Suppressor macrophage treated with lipopolysaccharide for 4 hours (primary cell): ENCODE data around the gene CAMK2A.

Experiments
- DNase-seq: peaks from one replicate; pipeline ENCODE4 v3.0.0-alpha.2; 2020

Gene CAMK2A

DNA sequence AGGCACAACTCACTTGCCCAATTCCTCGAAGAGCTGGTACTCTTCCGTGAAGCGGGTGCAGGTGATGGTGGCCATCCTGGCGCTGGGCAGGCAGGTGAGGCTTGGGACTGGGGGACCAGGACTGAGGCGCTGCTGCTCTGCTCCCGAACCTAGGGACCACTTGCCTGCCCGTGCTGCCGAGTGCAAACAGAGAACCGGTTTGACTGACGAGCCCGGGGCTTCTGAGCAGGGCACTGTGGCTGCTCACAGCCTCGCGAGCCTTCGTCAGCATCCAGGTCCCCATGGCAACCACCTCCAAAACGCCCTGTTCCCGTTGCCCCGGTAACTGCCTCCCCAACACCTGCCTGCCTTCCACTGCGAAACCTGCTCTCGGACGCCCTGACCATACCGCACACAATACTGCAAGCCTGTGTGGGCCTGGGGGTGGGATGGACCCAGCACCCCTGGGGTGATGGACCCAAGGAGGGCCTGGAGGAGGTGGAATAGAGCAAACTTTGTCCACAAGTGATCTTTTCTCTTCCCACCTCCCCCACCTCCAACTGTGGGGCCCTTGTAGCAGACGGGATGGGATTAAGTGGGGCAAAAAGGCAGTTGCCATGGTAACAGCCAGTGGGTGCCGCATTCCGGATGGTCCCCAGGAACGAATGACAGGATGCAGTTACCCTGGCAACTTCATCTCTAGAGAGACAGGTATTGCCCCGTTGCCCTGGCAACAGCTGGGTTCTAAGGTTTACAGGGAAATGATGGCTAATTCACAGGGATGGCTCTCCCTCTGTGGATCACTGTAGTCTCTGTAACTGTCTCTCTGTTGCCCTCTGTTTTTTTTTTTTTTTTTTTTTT lies at the start of gene CAMK2A:
CAMK2A (minus strand) TSS at position 223 of the 840 bp plus-strand sequence; CDS start at position 75, 148 bp downstream.
- no peak for DNase-seq

DNA sequence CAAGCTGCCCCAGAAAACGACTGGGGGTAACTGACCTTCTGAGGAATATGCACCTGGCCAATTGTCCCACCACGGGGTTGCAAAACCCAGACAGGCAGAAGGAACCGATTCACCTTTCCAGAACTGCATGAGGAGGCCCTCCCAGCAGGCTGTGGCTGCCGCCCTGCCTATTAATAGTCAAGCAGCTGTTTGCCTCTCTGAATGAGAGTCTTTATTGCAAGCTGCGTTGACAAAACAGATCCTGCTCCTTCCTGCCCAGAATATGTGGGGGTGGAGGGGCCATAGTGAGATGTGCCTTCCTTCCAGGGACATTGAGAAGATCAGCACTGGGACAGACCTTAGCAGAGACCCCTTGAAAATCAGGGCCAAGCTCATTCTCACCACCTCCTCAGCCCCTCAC lies 49.6 kb upstream of the CAMK2A start:
- DNase-seq: no peak

DNA sequence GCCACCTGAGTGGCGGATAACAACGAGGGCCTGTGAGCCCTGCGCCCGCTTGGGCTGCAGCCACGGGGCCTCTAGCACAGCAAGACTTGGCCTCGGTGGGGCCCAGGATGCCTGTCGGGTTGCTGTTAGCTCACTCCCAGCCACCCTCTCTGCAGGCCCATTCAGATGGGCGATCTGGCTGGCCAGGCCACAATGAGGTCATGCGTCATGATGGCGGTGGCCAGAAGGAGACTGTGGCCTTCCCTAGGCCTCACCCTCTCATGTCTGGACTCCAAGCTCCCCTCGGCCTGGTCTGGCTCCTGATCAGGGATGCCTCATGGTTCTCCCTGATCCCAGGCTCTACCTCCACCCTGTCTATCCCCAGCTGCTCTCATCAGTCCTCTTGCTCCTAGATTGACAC lies 49.0 kb upstream of the CAMK2A start:
- no peak for DNase-seq

DNA sequence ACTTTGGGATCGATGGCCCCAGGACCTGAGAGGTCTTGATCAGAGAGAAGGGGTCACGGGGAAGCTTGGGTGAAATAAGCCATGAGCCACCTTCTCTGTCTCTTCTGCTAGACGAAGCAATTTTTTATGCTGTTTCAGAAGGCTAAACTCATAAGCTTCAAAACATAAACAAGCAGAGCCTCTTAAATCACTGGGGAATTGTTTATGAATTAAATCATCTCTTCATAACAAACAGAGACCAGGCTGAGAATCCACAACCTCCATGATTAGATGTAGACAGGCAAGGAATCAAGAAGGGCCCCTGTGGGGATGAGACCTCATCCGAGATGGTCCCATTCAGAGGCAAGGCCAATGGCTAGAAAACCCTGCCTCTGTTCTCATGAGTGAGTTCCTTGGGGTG lies 46.2 kb upstream of the CAMK2A start:
- DNase-seq: no peak

DNA sequence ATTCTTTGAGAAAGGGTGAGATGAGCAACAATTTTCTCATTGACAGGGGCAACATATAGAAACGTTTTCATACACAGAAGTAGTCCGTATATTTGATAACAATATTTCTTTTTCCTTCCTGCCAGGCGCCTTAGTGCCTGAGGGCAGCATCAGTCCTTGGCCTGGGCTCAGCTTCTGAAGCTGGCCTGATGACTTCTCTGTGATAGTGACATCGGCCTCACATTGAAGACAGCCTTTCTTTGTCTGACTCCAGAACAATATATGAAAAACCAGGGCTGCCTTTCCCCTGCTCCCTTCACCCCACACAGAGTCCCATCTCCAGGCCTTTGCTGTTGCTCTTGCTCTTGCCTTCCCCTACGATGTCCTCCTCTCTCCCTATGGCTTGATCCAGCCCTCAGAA lies 43.8 kb upstream of the CAMK2A start:
- no peak for DNase-seq

DNA sequence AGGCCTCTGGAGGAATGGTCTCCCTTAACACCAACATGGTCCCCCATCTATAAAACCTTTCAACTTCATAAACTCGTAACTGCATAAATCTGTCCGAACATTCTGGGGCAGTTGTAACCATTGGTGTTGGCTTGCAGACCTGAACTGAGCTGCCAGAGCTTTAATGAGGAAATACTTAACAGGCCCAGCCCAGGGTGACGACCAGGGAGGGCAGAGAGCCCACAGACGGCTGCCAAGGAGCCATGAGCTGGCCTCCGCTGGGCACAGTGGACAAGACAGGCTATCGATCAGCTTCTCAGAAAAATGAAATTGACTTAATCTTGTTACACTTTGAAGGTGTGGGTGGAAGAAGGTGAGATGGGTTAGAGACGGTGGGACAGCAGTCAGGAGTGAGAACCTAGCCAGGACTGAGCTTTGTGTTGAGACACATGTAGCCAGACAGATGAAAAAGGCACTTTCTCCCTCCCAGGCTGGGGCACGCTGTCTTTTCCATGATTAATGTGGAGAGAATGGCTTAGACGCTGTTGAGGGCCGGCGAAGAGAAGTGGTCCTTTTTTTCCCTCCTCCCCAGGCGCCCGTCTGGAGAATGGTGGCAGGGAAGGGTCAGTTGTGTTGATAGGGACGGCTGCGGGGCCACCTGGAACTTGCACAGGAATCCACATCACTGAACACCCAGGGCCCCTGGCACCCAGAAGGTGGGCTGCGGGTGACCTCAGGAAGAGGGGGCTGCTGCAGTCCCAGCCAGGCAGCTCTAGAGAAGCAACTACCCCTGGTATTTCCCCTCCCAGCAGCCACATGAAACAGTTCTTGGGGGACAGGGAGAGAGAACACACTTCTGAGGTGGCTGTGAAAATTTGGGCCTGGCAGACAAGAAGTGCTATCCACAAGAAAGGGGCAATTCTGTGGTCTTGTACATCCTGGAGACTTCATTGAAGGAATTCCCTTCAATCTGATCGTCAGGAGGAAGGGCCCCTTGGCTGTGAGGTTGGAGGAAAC lies 40.6 kb upstream of the CAMK2A start:
- no peak for DNase-seq

DNA sequence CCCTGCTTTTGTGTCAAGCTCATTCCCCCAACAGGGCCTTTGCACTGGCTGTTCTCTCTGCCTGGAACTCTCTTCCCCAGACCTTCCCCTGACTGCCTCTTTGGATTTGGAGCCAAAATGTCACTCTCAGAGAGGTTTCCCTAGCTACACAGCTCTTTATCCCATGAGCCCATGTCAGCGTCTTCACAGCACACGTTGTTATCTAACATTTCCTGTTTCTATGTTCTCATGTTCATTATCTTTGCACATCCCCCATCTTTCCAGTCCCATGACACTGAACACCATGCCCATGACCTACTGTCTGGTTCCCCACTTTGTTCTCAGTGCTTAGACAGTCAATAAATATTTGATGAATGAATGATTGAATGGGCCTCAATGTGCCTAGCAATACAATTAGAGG lies 39.5 kb upstream of the CAMK2A start:
- DNase-seq: no peak

DNA sequence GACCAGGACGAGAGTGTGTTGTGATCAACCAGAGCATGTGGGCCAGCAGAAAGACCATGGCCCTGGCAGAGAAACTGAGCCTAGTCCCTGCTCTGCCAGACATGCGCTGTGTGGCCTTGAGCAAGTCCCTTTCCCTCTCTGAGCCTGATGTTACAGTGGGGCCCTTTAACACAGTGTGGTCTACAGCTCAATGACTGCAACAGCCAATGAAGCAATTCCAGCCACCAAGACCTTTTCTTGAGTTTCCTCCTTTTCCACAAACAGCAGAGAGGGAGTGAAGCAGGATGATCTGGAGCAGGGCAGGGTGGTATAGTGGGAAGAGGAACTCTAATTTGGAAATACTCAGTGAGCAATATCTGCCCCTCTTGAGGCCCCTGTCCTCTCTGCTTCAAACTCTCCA lies 38.9 kb upstream of the CAMK2A start:
- DNase-seq: no peak

DNA sequence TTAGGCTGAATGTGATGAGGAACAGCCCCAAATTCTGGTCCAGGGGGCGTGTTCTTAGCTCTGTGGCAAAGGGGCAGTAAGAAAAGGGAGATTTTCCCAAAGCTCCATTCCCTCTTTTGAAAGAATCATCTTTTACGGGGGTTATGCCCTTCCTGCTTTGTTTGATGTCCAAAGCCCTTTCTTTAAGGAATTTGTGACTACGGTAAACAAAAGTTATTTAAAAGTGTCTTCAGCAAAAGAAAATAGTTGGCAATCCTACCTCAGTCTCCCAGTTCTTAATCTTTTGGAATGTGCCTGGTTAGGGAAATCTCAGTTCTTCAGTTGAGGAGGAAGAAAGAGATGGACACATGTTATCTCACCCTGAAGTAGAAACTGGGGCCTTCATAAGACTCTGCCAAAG lies 37.6 kb upstream of the CAMK2A start:
- DNase-seq: no peak

DNA sequence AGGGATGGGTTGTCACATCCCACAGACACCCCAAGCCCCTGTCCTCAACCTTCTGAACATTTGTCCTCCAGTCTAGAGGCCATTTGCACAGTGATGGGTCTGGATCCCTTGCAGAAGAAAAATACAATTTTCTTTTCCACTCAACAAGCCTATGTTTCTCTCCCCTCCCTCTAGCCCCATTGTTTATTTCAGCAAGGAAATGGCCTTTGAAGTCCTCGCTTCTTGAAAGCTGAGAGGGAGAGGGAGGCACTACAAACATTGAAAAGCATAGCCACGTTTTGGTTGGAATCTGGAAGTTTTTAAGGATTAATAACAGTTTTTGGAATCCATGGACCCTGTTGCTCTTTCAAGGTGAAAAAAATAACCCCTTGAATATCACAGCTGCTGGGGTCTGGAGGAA lies 37.1 kb upstream of the CAMK2A start:
- DNase-seq: no peak

DNA sequence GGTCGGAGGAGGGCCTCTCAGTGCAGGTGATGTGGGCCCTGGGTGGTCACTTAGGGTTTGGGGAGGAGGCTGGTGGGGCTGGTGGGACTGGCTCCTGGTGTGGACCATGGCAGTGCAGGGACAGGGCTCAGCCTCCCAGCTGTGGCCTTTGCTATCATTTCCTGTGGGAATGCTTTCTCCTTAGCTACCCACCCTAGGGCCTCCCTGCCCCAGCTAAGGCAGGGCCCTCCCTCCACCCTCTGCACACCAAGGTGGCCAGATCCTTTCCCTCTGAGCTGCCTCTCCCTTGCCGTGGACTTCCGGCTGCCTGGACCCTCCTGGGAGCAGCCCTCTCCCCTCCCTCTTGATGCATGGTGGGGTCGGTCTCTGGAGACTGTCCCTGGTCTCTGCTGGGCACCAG lies 35.9 kb upstream of the CAMK2A start:
- DNase-seq: no peak

DNA sequence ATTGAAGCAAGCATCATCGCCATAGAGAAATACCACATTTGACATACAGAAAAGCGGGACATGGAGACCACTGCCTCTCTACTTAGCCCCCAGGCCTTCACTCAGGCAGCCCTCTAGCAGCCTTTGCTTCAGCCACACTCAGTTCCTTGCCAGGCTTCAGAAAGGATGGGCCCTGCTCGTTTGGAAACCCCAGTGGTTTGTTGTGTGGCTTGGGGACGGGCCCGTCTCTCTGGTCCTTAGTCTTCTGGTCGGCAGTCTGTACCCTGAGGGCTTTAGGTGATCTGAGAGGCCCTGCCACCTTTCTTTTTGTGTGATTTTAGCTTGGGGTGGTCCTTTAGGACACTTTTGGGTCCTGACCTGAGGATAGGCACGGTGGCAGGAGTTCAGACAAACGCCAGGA lies 34.2 kb upstream of the CAMK2A start:
- no peak for DNase-seq

DNA sequence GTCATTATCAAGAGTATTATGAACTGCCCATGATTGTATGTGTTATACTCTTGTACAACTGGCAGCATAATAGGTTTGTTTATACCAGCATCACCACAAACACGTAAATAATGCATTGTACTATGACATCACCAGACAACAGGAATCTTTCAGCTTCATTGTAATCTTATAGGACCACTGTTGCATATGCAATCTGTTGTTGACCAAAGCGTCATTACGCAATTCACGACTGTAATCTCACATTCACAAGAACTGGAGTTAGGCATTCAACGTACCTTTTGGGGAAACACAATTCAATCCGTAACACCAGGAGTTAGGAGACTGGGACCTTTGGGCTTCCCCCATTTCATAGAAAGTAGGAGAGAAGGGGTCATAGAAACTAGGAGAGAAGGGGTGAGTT lies 33.5 kb upstream of the CAMK2A start:
- no peak for DNase-seq

DNA sequence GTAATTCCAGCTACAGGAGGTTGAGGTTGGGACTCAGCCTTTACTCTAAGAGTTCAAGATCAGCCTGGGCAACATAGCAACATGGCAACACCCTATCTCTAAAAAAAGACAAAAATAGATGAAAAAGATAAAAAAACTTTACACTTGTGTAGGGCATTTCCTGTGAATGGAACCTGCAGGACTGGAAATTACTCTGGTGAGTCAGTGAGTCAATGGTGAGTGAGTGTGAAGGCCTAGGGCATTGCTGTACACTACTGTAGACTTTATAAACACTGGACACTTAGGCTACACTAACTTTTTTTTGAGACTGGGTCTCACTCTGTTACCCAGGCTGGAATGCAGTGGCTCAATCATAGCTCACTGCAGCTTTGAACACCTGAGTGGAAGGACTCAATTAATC lies 32.6 kb upstream of the CAMK2A start:
- no peak for DNase-seq

DNA sequence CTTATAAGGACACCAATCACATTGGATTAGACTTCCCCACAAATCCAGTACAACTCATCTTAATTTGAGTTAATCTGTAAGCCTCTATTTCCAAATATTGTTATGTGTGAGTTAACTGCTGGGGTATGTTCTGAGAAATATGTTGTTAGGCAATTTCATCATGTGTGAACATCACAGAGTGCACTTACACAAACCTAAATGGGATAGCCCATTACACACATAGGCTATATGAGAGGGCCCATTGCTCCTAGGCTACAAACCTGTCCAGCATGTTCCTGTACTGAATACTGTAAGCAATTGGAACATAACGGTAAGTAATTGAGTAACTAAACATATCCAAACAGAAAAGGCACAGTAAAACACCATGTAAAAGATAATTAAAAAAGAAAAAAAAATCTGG lies 32.2 kb upstream of the CAMK2A start:
- no peak for DNase-seq

DNA sequence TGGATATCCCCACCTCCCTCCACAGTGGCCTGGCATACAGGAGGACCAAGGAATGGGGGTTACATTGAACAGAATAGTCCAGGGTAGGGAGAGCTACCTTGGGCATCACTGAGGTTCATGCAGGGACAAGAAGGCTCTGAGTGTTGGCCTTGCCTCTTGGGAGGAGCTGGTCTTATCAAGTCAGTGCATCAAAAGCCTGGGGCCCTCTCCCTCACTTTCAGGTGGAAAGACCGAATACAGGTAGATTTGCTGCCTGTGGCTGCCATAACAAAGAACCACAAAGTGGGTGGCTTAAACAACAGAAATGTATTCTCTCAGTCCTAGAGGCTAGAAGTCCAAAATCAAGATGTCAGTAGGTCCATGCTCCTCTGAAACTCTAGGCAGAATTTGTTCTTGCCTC lies 31.6 kb upstream of the CAMK2A start:
- no peak for DNase-seq

DNA sequence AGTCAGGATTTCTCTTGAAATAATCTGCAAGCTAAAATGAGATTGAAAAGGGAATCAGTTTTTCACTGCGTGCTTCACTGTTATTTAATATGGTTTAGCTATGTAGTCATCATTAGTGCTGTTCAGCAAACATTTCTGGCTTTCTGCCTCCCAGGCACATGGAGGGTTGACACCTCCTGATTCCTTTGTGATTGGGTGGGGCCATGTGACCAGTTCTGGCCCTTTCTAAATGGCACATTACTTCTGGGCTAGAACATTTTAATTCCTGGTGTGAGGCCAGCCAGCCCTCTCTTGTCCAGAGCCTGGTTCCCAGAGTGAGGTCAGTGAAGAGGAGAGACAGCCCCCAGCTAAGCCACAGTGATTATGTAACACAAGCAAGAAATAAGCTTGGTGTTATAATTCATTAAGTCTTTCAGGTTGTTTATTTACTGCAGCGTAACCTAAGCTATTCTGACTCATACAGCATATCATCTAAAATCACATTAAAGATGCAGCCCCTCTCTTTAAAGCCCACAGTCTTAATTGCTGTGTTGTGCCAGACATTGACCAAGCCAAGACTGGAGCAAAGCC lies 30.6 kb upstream of the CAMK2A start:
- no peak for DNase-seq

DNA sequence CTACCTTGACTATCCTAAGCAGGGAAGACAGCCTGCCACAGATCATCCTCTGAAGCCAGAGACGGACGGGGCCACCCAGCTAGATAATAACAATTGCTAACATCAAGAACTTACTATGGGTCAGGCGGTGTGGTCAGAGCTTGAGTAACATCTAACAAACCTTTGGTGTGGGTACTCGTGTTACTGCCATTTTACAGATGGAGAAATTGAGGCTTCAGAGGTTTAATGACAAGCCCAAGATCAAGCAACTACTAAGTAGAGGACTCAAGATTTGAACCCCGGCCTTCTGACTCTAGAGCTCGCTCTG lies 29.9 kb upstream of the CAMK2A start:
- no peak for DNase-seq

DNA sequence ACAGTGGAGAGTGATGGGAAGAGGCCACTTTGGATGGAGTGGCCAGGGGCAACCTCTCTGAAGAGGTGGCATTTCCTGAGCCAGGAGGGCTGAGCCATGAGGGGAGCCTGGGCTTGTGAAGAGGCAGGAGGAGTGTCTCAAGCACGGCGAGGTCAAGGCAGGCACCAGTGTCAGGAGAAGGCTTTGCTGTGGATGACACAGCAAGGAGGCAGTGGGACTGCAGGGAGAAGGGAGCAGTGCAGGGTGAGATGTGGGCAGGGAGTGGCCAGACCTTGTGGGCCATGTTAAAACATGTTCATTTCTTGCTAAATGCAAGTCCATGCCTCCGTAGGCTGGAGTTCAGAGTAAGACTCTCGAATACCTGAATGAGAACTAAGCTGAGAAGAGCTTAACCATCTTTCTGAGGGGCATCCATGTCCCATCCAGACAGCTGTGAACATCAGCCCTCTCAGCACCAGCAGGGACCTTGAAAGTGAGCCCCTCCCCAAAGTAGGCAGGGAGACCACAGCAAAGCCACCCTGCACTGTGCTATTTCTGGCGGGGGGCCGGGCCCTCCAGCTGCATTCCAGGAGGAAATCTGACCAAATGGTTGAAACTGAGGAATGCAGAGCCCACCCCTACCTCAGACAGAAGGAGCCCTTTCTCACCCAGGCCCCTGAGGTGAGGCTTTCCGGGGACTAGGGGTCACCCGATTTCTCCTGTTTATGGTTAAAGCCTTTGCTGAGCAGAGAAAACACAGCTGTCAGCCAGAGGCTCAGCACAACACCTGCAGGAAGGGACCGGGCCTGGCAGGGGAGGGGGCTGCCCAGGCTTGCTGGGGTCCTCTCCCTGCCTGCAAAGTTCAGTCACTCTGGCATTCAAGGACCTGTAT lies 29.3 kb upstream of the CAMK2A start:
- DNase-seq: no peak

DNA sequence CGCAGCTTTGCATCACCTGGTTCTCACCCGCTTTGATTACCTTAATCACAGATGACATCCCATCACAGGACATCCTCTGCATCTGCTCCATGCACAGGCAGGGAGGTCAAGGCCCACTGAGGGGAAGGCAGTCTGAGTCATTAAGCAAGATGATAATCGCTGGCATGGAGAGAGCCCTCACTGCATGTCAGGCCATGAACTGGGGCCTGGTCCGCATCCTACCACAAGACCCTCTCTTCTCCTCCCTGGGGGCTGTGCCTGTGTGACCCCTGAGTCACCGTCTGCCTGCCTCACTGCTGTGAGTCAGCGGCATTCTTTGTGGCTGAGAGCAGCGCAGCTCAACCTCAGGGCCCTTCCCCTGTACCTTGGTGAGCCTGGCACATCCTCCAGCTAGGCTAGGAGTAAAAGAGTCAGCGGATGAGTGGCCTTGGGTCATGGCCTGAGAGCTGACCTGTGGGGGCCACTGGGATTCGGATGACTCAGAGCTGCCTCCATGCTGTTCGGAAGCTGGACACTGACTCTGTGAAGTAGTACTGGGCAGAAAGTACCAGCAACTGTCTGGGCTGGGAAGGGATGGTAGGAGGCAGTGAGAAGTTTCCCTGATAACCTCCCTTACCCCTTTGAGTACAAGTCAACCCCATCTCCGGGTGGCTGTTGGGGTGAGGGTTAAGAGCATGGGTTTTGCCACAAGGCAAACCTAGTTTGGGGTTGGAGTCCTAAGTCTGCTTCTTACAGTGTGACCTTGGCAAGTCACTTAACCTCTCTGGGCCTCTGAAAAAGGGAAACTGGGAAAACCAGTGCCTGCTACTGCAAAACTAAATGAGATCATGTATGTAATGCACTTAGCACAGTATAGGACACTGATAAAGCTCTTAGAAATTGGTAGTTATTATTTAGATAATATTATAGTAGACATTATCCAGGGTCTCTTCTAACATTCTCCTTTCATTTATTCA lies 27.8 kb upstream of the CAMK2A start:
- DNase-seq: no peak

DNA sequence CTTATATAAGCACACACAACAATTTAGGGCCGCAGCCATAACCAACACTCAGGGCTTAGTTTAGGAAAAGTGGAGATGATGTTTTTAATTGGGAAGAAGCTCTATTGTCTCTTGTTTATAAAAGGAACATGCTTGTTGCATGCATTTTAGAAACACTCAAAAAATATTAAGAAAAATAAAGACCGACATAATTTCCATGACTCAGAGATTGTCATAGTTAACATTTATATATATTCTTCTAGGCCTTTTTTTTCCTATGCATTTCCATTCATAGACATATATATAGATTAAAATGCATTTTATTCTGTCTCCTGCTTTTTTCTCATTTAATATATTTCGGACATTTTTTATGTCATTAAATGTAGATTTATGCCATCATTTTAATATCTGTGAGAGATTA lies 26.7 kb upstream of the CAMK2A start:
- no peak for DNase-seq

DNA sequence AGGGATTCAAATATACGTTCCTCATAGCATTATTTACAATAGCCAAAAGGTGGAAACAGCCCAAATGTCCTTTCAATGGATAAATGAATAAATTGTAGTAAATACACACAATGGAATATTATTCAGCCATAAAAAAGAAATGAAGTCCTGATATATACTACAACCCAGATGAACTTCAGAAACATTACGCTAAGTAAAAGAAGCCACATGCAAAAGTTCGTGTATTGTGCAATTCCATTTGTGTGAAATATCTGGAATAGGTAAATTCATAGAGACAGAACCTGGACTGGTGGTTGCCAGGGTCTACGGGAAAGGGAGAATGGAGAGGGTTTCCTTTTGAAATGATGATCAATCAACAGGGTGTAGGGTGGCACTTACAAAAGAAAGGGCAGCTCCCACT lies 25.7 kb upstream of the CAMK2A start:
- DNase-seq: no peak
